MCF 10A (cell line): ENCODE data around the gene NEURL1B. TPM values are rescaled to one million over a fixed set of nuclear protein-coding genes. Genes with fewer than 3 reads are reported as not detected.
A peak's percentile ranks its signal among the peaks of the same experiment; 100 is the strongest.

Experiments
- BruUV-seq: library from RNA; stranded (reverse); fragments of 400-500 nt; replicated peaks from 2 replicates; lab custom pipeline; 2021; lab: Mats Ljungman, UMichigan
- CTCF ChIA-PET: fragments of 300-600 bp; sonication (Branson Sonifier 250); formaldehyde crosslinking; extraction: SDS; loops from one replicate; lab custom pipeline; 2021; ENCODE audit warnings: antibody characterized with exemption, inconsistent platforms; lab: Yijun Ruan, JAX
- POLR2A ChIA-PET: fragments of 300-600, 350-650 bp; sonication (Branson Sonifier 250); formaldehyde crosslinking; extraction: SDS; loops from one replicate; lab custom pipeline; 2020; ENCODE audit warnings: antibody characterized with exemption, inconsistent platforms; lab: Yijun Ruan, JAX
- DNase-seq: peaks from one replicate; pipeline ENCODE4 v3.0.0-alpha.2; 2018; ENCODE audit not compliant: unreplicated experiment
- H3K27ac Mint-ChIP-seq: one replicate; pipeline ENCODE4 v1.8.0; 2022; ENCODE audit warnings: mild to moderate bottlenecking, low read depth, mixed read lengths; ENCODE audit not compliant: unreplicated experiment
- H3K27me3 Mint-ChIP-seq: one replicate; pipeline ENCODE4 v1.8.0; 2022; ENCODE audit warnings: mixed read lengths; ENCODE audit not compliant: insufficient read depth, unreplicated experiment
- H3K36me3 Mint-ChIP-seq: one replicate; pipeline ENCODE4 v1.8.0; 2022; ENCODE audit warnings: mild to moderate bottlenecking, moderate library complexity, mixed read lengths; ENCODE audit not compliant: insufficient read depth, unreplicated experiment
- H3K4me1 Mint-ChIP-seq: one replicate; pipeline ENCODE4 v1.8.0; 2022; ENCODE audit warnings: mixed read lengths; ENCODE audit not compliant: insufficient read depth, unreplicated experiment
- H3K4me3 Mint-ChIP-seq: one replicate; pipeline ENCODE4 v1.8.0; 2022; ENCODE audit warnings: mild to moderate bottlenecking, moderate library complexity, mixed read lengths; ENCODE audit not compliant: unreplicated experiment
- H3K9me3 Mint-ChIP-seq: one replicate; pipeline ENCODE4 v1.8.0; 2022; ENCODE audit warnings: mixed read lengths; ENCODE audit not compliant: unreplicated experiment
- CTCF ChIP-seq: fragments of 200-600 bp; IDR thresholded peaks from one replicate; pipeline ENCODE4 v1.8.0; 2022; ENCODE audit warnings: antibody characterized with exemption, mild to moderate bottlenecking; ENCODE audit not compliant: unreplicated experiment
- intact Hi-C: fragments of 100-400 bp; cut with micrococcal nuclease; formaldehyde crosslinking; loops from 2 replicates; pipeline ENCODE4 v1.14.1; 2022
- total RNA-seq: library from RNA; stranded (reverse); gene quantifications from 2 replicates; pipeline ENCODE4 v1.2.3, GENCODE V29; 2022

Gene NEURL1B
- total RNA-seq, 1 experiment from 2014 or later: 7.6 TPM

- H3K27me3 Mint-ChIP-seq: no peaks in the 10 kb centered on the region
- POLR2A ChIA-PET: no interaction called here
- H3K4me1 Mint-ChIP-seq: peaks cover 7% of the 10 kb centered on the region
Measured at GRCh38 chr5:172602783-172603231, 38.3 kb upstream of the NEURL1B start.

GRCh38 chr5:172603251-172603806 lies 37.7 kb upstream of the NEURL1B start:
- no peaks in the 10 kb centered on the region for H3K27me3 Mint-ChIP-seq
- TF ChIP-seq CTCF: no peak
- H3K36me3 Mint-ChIP-seq: peaks cover 6% of the 10 kb centered on the region
- peaks cover 10% of the 10 kb centered on the region for H3K4me1 Mint-ChIP-seq
- H3K4me3 Mint-ChIP-seq: no peak overlapping the region
- no peak for DNase-seq
- intact Hi-C loops: no loop called here
- ChIA-PET CTCF (no interaction called here), POLR2A (no interaction called here)
- H3K9me3 Mint-ChIP-seq: peaks cover 9% of the 10 kb centered on the region
- no peak overlapping the region for H3K27ac Mint-ChIP-seq
- no TSS peak for BruUV-seq

More at GRCh38 chr5:172602783-172603231, 38.3 kb upstream of the NEURL1B start:
- intact Hi-C loops: no loop called here
- TF ChIP-seq CTCF: no peak
- Mint-ChIP-seq H3K27ac (no peak overlapping the region), H3K4me3 (no peak overlapping the region), H3K36me3 (peaks cover 5% of the 10 kb centered on the region), H3K9me3 (peaks cover 5% of the 10 kb centered on the region)
- no peak for DNase-seq
- BruUV-seq: no TSS peak
- CTCF ChIA-PET: interaction anchor here (0.7 kb wide), 1 partner anchor 27 kb away, joined by 3 read pairs; no protein-coding TSS in a partner anchor

DNA sequence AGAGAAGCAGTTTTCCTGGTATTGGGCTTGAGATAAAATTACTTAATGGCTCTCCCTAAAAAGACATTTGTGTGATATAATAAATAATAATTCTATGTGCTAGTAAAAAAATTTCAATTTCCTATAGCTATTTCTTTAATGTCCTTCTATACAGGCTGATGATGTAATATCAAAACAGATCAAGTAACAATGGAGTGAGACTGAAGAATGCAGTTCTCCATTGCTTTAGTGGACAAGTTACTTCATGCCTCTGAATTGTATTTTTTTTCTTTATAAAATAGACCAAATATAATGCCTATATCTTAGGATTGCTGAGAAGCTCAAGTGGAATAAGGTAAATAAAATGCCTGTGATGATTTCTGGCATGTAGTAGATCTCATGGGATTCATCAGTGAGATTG lies 35.6 kb upstream of the NEURL1B start:
- Mint-ChIP-seq H3K36me3 (peaks cover 6% of the 10 kb centered on the region), H3K4me1 (peaks cover 10% of the 10 kb centered on the region), H3K27ac (no peak overlapping the region), H3K9me3 (peaks cover 9% of the 10 kb centered on the region), H3K27me3 (no peaks in the 10 kb centered on the region), H3K4me3 (no peak overlapping the region)
- no TSS peak for BruUV-seq
- no peak for TF ChIP-seq CTCF
- ChIA-PET POLR2A (interaction anchor here (1.0 to 1.5 kb wide), 4 partner anchors 10 to 72 kb away, joined by 3 to 6 read pairs (median 4); no protein-coding TSS in a partner anchor), CTCF (interaction anchor here (0.8 to 3.1 kb wide), 2 partner anchors 92 to 124 kb away, joined by 3 to 13 read pairs; no protein-coding TSS in a partner anchor)
- intact Hi-C loops: no loop called here
- peak; percentile 42 for DNase-seq

GRCh38 chr5:172606156-172606785 lies 34.8 kb upstream of the NEURL1B start:
- Mint-ChIP-seq H3K4me3 (no peak overlapping the region), H3K27me3 (no peaks in the 10 kb centered on the region), H3K4me1 (peaks cover 10% of the 10 kb centered on the region), H3K27ac (peak overlapping the region; percentile 63), H3K36me3 (peaks cover 6% of the 10 kb centered on the region), H3K9me3 (peaks cover 9% of the 10 kb centered on the region)
- no peak for TF ChIP-seq CTCF
- intact Hi-C loops: no loop called here
- ChIA-PET POLR2A (interaction anchor here (0.7 to 2.4 kb wide), 11 partner anchors 8 to 153 kb away, joined by 3 to 12 read pairs (median 4); no protein-coding TSS in a partner anchor), CTCF (interaction anchor here (1.0 to 3.1 kb wide), 2 partner anchors 92 to 127 kb away, joined by 4 to 13 read pairs; no protein-coding TSS in a partner anchor)
- no peak for DNase-seq
- no TSS peak for BruUV-seq
